K562 (cell line): ENCODE data around the gene PAX5. TPM values are rescaled to one million over a fixed set of nuclear protein-coding genes. Genes with fewer than 3 reads are reported as not detected.

Experiments
- C11orf30 ChIP-seq: fragments of 450-650 bp; IDR thresholded peaks from 2 replicates; pipeline ENCODE4 v1.6.1; 2016; ENCODE audit warnings: low read depth, mild to moderate bottlenecking
- CBX5 ChIP-seq: IDR thresholded peaks from 2 replicates; pipeline ENCODE4 v1.6.1; 2014; ENCODE audit warnings: low read depth, borderline replicate concordance
- CEBPG ChIP-seq, 3 experiments: fragments of 200-800 bp in 1 of 3; sonication (Bioruptor generic) in 1 of 3; sonication (generic) in 1 of 3; formaldehyde crosslinking in 1 of 3; IDR thresholded peaks in 2 of 3; conservative IDR thresholded peaks in 1 of 3; 2 replicates each; pipeline versions ENCODE4 v1.6.1 to v1.8.0; 2016 to 2022; ENCODE audit warnings: missing compliant biosample characterization in 2 of 3, missing genetic modification characterization in 2 of 3, mild to moderate bottlenecking in 1 of 3, missing genetic modification reagents in 1 of 3
- CTBP1 ChIP-seq: fragments of 450-650 bp; IDR thresholded peaks from 2 replicates; pipeline ENCODE4 v1.6.1; 2016; ENCODE audit warnings: borderline replicate concordance
- CXXC5 ChIP-seq: fragments of 250-450 bp; sonication (Bioruptor Pico); IDR thresholded peaks from 2 replicates; pipeline ENCODE4 v1.8.0; 2022; ENCODE audit warnings: inconsistent platforms, mild to moderate bottlenecking, moderate library complexity
- FIP1L1 ChIP-seq: fragments of 200-400 bp; formaldehyde crosslinking; IDR thresholded peaks from 2 replicates; pipeline ENCODE4 v1.6.1; 2018; ENCODE audit warnings: mild to moderate bottlenecking, low read depth, low read length; ENCODE audit not compliant: poor library complexity, severe bottlenecking
- FOXP1 ChIP-seq: sonication (generic); formaldehyde crosslinking; IDR thresholded peaks from 2 replicates; pipeline ENCODE4 v1.8.0; 2022; ENCODE audit warnings: mild to moderate bottlenecking, missing genetic modification reagents
- KDM4B ChIP-seq, 2 experiments: fragments of 450-650 bp in 1 of 2; sonication (generic) in 1 of 2; IDR thresholded peaks; 2 replicates each; pipeline ENCODE4 v1.6.1; 2016 to 2017; ENCODE audit warnings: borderline replicate concordance in 2 of 2, antibody characterized with exemption in 1 of 2, low read depth in 1 of 2, mild to moderate bottlenecking in 1 of 2
- MAZ ChIP-seq, 2 experiments: fragments of 450-650 bp in 1 of 2; sonication (generic) in 1 of 2; formaldehyde crosslinking; IDR thresholded peaks in 1 of 2; conservative IDR thresholded peaks in 1 of 2; 2 replicates each; pipeline versions ENCODE4 v1.4.0 to v1.5.0; 2020; ENCODE audit warnings: mild to moderate bottlenecking in 1 of 2, missing genetic modification reagents in 1 of 2
- MBD2 ChIP-seq: sonication (generic); IDR thresholded peaks from 2 replicates; pipeline ENCODE4 v1.6.1; 2016; ENCODE audit warnings: low read depth, borderline replicate concordance
- MEIS2 ChIP-seq: fragments of 450-650 bp; IDR thresholded peaks from 2 replicates; pipeline ENCODE4 v1.6.1; 2014; ENCODE audit warnings: mild to moderate bottlenecking; ENCODE audit not compliant: partially characterized antibody
- PCBP1 ChIP-seq: fragments of 200-400 bp; formaldehyde crosslinking; IDR thresholded peaks from 2 replicates; pipeline ENCODE4 v1.6.1; 2018; ENCODE audit warnings: mild to moderate bottlenecking, low read depth, low read length; ENCODE audit not compliant: poor library complexity, severe bottlenecking
- PTTG1 ChIP-seq: fragments of 450-650 bp; IDR thresholded peaks from 2 replicates; pipeline ENCODE4 v1.6.1; 2016; ENCODE audit warnings: low read depth, mild to moderate bottlenecking, missing genetic modification characterization, missing compliant biosample characterization
- RB1 ChIP-seq: fragments of 450-650 bp; IDR thresholded peaks from 2 replicates; pipeline ENCODE4 v1.6.1; 2017; ENCODE audit warnings: low read depth, mild to moderate bottlenecking
- RBFOX2 ChIP-seq: fragments of 200-400 bp; formaldehyde crosslinking; IDR thresholded peaks from 2 replicates; pipeline ENCODE4 v1.6.1; 2017; ENCODE audit warnings: low read depth, mild to moderate bottlenecking, low read length, moderate library complexity
- SP2 ChIP-seq: IDR thresholded peaks from 2 replicates; pipeline ENCODE4 v1.6.1; 2011; ENCODE audit warnings: mild to moderate bottlenecking, low read depth, low read length, moderate library complexity; ENCODE audit not compliant: poor library complexity, severe bottlenecking; ENCODE audit errors: extremely low read depth
- SUPT5H ChIP-seq: fragments of 450-650 bp; IDR thresholded peaks from 2 replicates; pipeline ENCODE4 v1.6.1; 2016
- TAF7 ChIP-seq: fragments of 450-650 bp; IDR thresholded peaks from 2 replicates; pipeline ENCODE4 v1.6.1; 2016; ENCODE audit warnings: missing genetic modification characterization, missing compliant biosample characterization
- XRCC5 ChIP-seq: fragments of 200-400 bp; formaldehyde crosslinking; IDR thresholded peaks from 2 replicates; pipeline ENCODE4 v1.6.1; 2017; ENCODE audit warnings: low read depth, mild to moderate bottlenecking, low read length
- ZBTB33 ChIP-seq: sonication (generic); formaldehyde crosslinking; IDR thresholded peaks from 2 replicates; pipeline ENCODE4 v1.8.1; 2023; ENCODE audit warnings: mild to moderate bottlenecking, missing genetic modification reagents
- ZNF232 ChIP-seq: sonication (generic); formaldehyde crosslinking; IDR thresholded peaks from 2 replicates; pipeline ENCODE4 v1.8.0; 2022; ENCODE audit warnings: mild to moderate bottlenecking, missing genetic modification reagents
- ZNF551 ChIP-seq: fragments of 250-450 bp; sonication (Bioruptor Pico); IDR thresholded peaks from 2 replicates; pipeline ENCODE4 v1.5.0; 2021; ENCODE audit warnings: mild to moderate bottlenecking, moderate library complexity
- ZNF830 ChIP-seq: fragments of 250-450 bp; sonication (Bioruptor Pico); IDR thresholded peaks from 2 replicates; pipeline ENCODE4 v1.5.0; 2021; ENCODE audit warnings: mild to moderate bottlenecking
- polyA plus RNA-seq, 8 experiments: library from polyadenylated mRNA; depleted of rRNA in 4 of 8; stranded (reverse) in 5 of 8; unstranded in 3 of 8; fragments of >200 nt; fragmentation: Nextera tagmentation in 2 of 8; fragmentation: Illumina TruSeq in 1 of 8; extraction: Ambion mirVana in 2 of 8; extraction: Trizol in 1 of 8; gene quantifications; 2 replicates each; pipeline versions ENCODE4 v1.2.1 to v1.2.3, GENCODE V29; 2011 to 2014; ENCODE audit warnings: inconsistent platforms in 1 of 8, missing spikeins in 1 of 8
- total RNA-seq, 7 experiments: library from RNA; depleted of rRNA in 6 of 7; stranded (reverse); fragments of >200 nt in 6 of 7; fragmentation: Illumina TruSeq in 2 of 7; extraction: Trizol in 2 of 7; gene quantifications; 2 replicates each; pipeline versions ENCODE4 v1.2.1 to v1.2.3, GENCODE V29; 2011 to 2021; ENCODE audit warnings: low replicate concordance in 1 of 7
- TF ChIP-seq, protein P1 (sequence below): sonication (generic); formaldehyde crosslinking; IDR thresholded peaks from 2 replicates; pipeline ENCODE4 v1.8.0; 2022; ENCODE audit warnings: mild to moderate bottlenecking, low read depth, missing genetic modification reagents

PAX5 gene
- total and polyA plus RNA-seq, 9 of the 15 experiments (the other 6 are each of a cell fraction or from before 2014, with no cell fraction given): 0.03 to 0.09 TPM; not detected in 7

DNA sequence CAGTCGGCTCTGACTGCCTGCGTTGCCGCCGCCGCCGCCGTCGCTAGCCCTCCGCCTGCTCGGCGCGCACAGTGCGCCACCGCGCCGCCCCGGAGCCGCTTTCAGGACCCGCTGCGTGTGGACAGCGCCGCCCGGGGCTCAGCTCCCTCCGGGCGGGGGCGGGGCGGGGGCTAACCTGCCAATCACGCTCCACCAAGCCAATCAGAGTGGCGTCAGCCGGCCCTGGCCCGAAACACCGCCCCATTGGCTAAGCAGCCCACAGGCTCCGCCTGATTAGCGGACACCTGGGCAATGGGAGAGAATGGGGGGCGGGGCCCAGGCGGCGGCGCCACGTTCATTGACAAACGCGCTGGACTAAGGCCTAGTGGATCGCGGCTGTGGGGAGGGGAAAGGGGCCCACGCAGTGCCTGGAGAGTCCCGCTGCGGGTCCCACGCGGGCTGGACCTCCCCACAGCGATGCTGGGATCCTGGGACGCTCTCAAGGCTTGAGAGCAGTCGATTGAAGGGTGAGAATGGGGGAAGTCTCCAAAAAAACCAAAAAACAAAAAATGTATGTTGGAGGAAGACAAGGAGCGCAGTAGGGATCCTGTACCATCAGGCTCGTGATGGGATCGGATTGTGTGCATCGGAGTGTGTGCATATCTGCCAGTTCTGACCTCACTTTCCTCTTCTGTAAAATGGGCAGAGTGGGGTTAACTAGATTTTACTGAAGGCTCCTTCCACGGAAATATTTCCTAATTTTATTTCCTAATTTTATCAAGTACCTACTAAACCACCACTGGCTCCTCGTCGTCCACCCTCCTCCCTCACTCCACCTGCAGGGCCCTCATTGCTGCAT lies 6.3 kb downstream of the PAX5 start (continued):
- TF ChIP-seq RB1: peak; percentile 77
- peak; percentile 7 for TF ChIP-seq PCBP1
- TF ChIP-seq, protein P1, sequence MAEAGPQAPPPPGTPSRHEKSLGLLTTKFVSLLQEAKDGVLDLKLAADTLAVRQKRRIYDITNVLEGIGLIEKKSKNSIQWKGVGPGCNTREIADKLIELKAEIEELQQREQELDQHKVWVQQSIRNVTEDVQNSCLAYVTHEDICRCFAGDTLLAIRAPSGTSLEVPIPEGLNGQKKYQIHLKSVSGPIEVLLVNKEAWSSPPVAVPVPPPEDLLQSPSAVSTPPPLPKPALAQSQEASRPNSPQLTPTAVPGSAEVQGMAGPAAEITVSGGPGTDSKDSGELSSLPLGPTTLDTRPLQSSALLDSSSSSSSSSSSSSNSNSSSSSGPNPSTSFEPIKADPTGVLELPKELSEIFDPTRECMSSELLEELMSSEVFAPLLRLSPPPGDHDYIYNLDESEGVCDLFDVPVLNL (CRISPR knock-in tag): 0 out of 2 replicates have a peak, but pooled peaks have one; percentile 70
- peak; percentile 39; the same call in 1 of the 2 replicates for TF ChIP-seq CEBPG (CRISPR knock-in tag; IDR thresholded peaks at IDR 0.05)
- TF ChIP-seq CEBPG (tag; conservative IDR thresholded peaks at IDR 0.05 in 1 of 2, IDR thresholded peaks at IDR 0.05 in 1 of 2): no peak
- peak; percentile 69 for TF ChIP-seq MEIS2
- TF ChIP-seq ZBTB33 (CRISPR knock-in tag): peak; percentile 71; the same call in 1 of the 2 replicates
- peak; percentile 96 for TF ChIP-seq FOXP1 (CRISPR knock-in tag)
- TF ChIP-seq CXXC5: peak; percentile 71
- peak; percentile 60; the same call in 1 of the 2 replicates for TF ChIP-seq CTBP1
- TF ChIP-seq C11orf30: no peak
- TF ChIP-seq ZNF830 (CRISPR knock-in tag): no peak
- no peak for TF ChIP-seq SUPT5H
- TF ChIP-seq ZNF551 (CRISPR knock-in tag): no peak
- TF ChIP-seq XRCC5: peak; percentile 73; the same call in 1 of the 2 replicates
- TF ChIP-seq MAZ (CRISPR knock-in tag; conservative IDR thresholded peaks at IDR 0.05 in 1 of 2, IDR thresholded peaks at IDR 0.05 in 1 of 2): peak; percentile 97 to 99
- TF ChIP-seq RBFOX2: 0 out of 2 replicates have a peak, but pooled peaks have one; percentile 29
- TF ChIP-seq FIP1L1: peak; percentile 73
- TF ChIP-seq KDM4B (IDR thresholded peaks at IDR 0.05; ENCODE audit: borderline replicate concordance in 2 of 2, low read depth in 1 of 2): no peak
- no peak for TF ChIP-seq TAF7 (tag)
- no peak for TF ChIP-seq PTTG1 (tag)
- no peak for TF ChIP-seq CBX5
- TF ChIP-seq ZNF232 (CRISPR knock-in tag): 0 out of 2 replicates have a peak, but pooled peaks have one; percentile 42
- TF ChIP-seq SP2: peak; percentile 60
- peak; percentile 64; the same call in 1 of the 2 replicates for TF ChIP-seq MBD2
